ENCODE data around the gene MICU1. TPM values are rescaled to one million over a fixed set of nuclear protein-coding genes. Genes with fewer than 3 reads are reported as not detected.

Gene MICU1
- total RNA-seq, 1 experiment from 2014 or later, result 46.9 TPM

DNA sequence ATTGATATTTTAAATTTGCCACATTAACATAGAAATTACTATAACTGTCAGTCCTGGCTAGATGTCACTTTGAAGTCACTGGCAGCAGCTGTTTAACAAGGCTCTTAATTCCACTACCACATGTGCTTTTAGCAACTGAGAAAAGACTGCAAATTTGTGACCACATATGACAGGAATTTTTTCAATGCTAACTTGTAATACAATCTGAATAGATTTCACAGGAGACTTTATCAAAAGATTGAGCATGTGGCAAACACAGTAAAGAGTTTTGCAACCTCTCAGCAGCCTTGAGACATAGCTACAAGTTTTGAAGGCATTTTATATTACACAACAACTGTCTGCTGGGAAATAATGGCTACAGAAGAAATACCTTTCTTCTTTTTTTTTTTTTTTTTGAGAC is 73.0 kb downstream of the MICU1 start:
- H3K4me3 ChIP-seq (ENCODE audit: low read depth in 2 of 2, low read length in 2 of 2), result no peak overlapping the region
- ATAC-seq (no peak), DNase-seq (ENCODE audit: low read depth, low spot score) (no peak)
- no peaks in the 10 kb centered on the region for H3K27me3 ChIP-seq (ENCODE audit: control insufficient read depth, insufficient read depth, low read length)
- no peak overlapping the region for H3K27ac ChIP-seq (ENCODE audit: low read length)
- TF ChIP-seq POLR2AphosphoS5 (IDR thresholded peaks at IDR 0.05; ENCODE audit: low read depth, low read length) (no peak), TCF7L2 (IDR thresholded peaks at IDR 0.05; ENCODE audit: low read depth, low read length) (no peak), SIN3A (IDR thresholded peaks at IDR 0.05; ENCODE audit: borderline replicate concordance, insufficient read depth, low read depth, low read length) (no peak), CTCF (IDR thresholded peaks at IDR 0.05) (no peak)
- TF ChIP-seq, protein P1, sequence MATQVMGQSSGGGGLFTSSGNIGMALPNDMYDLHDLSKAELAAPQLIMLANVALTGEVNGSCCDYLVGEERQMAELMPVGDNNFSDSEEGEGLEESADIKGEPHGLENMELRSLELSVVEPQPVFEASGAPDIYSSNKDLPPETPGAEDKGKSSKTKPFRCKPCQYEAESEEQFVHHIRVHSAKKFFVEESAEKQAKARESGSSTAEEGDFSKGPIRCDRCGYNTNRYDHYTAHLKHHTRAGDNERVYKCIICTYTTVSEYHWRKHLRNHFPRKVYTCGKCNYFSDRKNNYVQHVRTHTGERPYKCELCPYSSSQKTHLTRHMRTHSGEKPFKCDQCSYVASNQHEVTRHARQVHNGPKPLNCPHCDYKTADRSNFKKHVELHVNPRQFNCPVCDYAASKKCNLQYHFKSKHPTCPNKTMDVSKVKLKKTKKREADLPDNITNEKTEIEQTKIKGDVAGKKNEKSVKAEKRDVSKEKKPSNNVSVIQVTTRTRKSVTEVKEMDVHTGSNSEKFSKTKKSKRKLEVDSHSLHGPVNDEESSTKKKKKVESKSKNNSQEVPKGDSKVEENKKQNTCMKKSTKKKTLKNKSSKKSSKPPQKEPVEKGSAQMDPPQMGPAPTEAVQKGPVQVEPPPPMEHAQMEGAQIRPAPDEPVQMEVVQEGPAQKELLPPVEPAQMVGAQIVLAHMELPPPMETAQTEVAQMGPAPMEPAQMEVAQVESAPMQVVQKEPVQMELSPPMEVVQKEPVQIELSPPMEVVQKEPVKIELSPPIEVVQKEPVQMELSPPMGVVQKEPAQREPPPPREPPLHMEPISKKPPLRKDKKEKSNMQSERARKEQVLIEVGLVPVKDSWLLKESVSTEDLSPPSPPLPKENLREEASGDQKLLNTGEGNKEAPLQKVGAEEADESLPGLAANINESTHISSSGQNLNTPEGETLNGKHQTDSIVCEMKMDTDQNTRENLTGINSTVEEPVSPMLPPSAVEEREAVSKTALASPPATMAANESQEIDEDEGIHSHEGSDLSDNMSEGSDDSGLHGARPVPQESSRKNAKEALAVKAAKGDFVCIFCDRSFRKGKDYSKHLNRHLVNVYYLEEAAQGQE (IDR thresholded peaks at IDR 0.05; ENCODE audit: insufficient read depth in 1 of 2, low read depth in 2 of 2, low read length in 1 of 2), result no peak
- in situ Hi-C loops (cut with HindIII; ENCODE audit: low pct_unique_long_range_greater_than_20kb, low sequenced_read_pairs), result no loop called here
- H3K4me1 ChIP-seq (ENCODE audit: control insufficient read depth, insufficient read depth, low read length), result no peaks in the 10 kb centered on the region
- CTCF ChIA-PET, result no interaction called here
- no peaks in the 10 kb centered on the region for H3K9me3 ChIP-seq (ENCODE audit: control insufficient read depth, insufficient read depth, low read depth, low read length)
- H3K36me3 ChIP-seq (ENCODE audit: control insufficient read depth, insufficient read depth, low read length), result peaks cover 6% of the 10 kb centered on the region; the same call in 1 of the 2 replicates
- intact Hi-C loops (cut with micrococcal nuclease; ENCODE audit: unreplicated experiment), result no loop called here
- POLR2A ChIA-PET, result no interaction called here
- BruUV-seq (replicated peaks), result no TSS peak

DNA sequence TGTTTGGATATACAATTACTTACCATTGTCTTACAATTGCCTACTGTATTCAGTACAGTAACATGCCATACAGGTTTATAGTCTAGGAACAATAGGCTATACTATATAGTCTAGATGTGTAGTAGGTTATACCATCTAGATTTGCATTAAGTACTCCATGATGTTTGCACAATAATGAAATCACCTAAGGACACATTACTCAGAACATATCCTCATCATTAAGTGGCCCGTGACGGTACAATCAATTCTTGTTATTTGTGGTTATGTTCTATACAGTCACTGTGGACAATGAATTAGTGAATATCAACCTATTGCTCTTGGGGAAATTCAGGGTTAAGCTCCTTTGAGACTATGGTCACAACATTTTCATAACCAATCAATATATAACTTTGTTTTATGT is 75.6 kb downstream of the MICU1 start:
- CTCF ChIA-PET, result no interaction called here
- intact Hi-C loops (cut with micrococcal nuclease; ENCODE audit: unreplicated experiment) (no loop called here), in situ Hi-C loops (cut with HindIII; ENCODE audit: low pct_unique_long_range_greater_than_20kb, low sequenced_read_pairs) (no loop called here)
- no peaks in the 10 kb centered on the region for H3K4me1 ChIP-seq (ENCODE audit: control insufficient read depth, insufficient read depth, low read length)
- H3K27ac ChIP-seq (ENCODE audit: low read length), result no peak overlapping the region
- DNase-seq (ENCODE audit: low read depth, low spot score) (no peak), ATAC-seq (no peak)
- no TSS peak for BruUV-seq (replicated peaks)
- TF ChIP-seq, protein P1 (IDR thresholded peaks at IDR 0.05; ENCODE audit: insufficient read depth in 1 of 2, low read depth in 2 of 2, low read length in 1 of 2), result no peak
- TF ChIP-seq SIN3A (IDR thresholded peaks at IDR 0.05; ENCODE audit: borderline replicate concordance, insufficient read depth, low read depth, low read length), result no peak
- no peak for TF ChIP-seq CTCF (IDR thresholded peaks at IDR 0.05)
- TF ChIP-seq POLR2AphosphoS5 (IDR thresholded peaks at IDR 0.05; ENCODE audit: low read depth, low read length), result no peak
- no peak for TF ChIP-seq TCF7L2 (IDR thresholded peaks at IDR 0.05; ENCODE audit: low read depth, low read length)
- peaks cover 6% of the 10 kb centered on the region; the same call in 1 of the 2 replicates for H3K36me3 ChIP-seq (ENCODE audit: control insufficient read depth, insufficient read depth, low read length)
- H3K4me3 ChIP-seq (ENCODE audit: low read depth in 2 of 2, low read length in 2 of 2), result no peak overlapping the region
- no peaks in the 10 kb centered on the region for H3K9me3 ChIP-seq (ENCODE audit: control insufficient read depth, insufficient read depth, low read depth, low read length)
- POLR2A ChIA-PET, result no interaction called here
- no peaks in the 10 kb centered on the region for H3K27me3 ChIP-seq (ENCODE audit: control insufficient read depth, insufficient read depth, low read length)
